ENCODE results near the gene DEFB112. TPM values are rescaled to one million over a fixed set of nuclear protein-coding genes. Genes with fewer than 3 reads are reported as not detected.

The DEFB112 gene
- total RNA-seq, 1 experiment from 2014 or later = not detected

DNA sequence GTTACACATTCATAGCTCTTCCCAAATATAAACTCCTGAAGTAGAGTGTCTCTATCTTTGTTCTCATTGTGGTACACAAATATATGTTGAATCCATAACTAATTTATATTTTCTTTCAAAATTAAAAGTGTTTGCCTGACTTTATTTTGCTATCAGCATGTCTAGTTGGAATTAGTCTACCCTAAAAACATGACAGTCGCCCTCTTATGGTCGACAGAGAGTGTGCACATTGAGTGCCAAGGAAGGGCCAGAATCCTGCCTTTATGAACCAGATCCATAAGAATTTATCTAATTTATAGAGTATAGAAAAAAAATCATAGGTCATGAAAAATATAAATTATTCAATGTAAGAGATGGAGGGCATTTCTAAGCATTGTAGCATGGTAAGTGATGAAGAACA lies 12.3 kb upstream of the DEFB112 start:
- Histone ChIP-seq H3K36me3 (no peaks in the 10 kb centered on the region), H3K27ac (no peak overlapping the region), H3K9me3 (replicated peaks) (no peaks in the 10 kb centered on the region), H3K4me1 (replicated peaks) (no peaks in the 10 kb centered on the region), H3K4me3 (no peak overlapping the region), H3K27me3 (replicated peaks) (no peaks in the 10 kb centered on the region)
- DNase-seq (ENCODE audit: low read depth in 1 of 2, low spot score in 2 of 2) = peak in 1 of 2 experiments; percentile 3

DNA sequence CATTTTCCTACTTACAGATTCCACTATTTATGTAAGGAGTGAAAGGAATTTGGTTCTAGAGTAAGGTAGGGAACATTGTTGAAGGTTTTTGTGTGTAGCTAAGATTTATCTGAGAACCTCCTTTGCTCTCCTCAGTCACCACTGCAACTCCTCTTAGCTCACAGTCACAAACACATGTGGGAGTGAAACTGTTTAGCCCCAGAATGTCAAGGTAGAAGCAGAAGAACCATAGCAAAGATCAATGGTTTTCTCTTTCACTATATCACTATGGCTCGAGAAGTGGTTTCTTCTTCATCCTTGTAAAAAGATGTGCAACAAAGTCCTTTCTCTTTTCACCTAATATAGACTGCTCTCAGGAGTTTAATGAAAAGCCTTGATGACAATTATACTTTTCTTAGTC lies 6.5 kb upstream of the DEFB112 start:
- no peak for DNase-seq (ENCODE audit: low read depth in 1 of 2, low spot score in 2 of 2)
- Histone ChIP-seq H3K27ac (no peak overlapping the region), H3K4me3 (no peak overlapping the region), H3K4me1 (replicated peaks) (no peaks in the 10 kb centered on the region), H3K9me3 (replicated peaks) (no peaks in the 10 kb centered on the region), H3K27me3 (replicated peaks) (no peaks in the 10 kb centered on the region), H3K36me3 (no peaks in the 10 kb centered on the region)

DNA sequence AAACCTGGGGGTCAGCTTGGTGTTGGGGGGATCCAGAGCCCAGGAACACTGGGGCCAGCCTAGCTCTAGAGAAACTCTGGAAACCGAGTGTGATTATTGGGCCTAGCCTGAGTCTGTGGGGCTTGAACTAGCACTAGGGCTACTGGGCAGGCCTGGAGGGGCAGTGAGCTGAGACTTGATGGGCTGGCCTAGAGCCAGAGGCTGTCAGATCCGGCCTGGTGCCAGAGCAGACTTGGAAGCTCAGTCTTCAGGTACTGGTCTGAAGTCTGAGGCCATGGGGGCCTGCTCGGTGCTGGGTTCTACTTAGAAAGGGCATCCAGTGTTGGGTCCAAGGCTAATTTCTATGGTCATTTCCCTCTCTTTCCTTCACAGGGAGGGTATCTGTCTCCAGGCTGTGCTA lies 2.7 kb downstream of the DEFB112 start:
- no peak overlapping the region for H3K27ac ChIP-seq
- no peaks in the 10 kb centered on the region for H3K36me3 ChIP-seq
- no peaks in the 10 kb centered on the region for H3K4me1 ChIP-seq (replicated peaks)
- H3K4me3 ChIP-seq = no peak overlapping the region
- no peak for DNase-seq (ENCODE audit: low read depth in 1 of 2, low spot score in 2 of 2)
- H3K9me3 ChIP-seq (replicated peaks) = no peaks in the 10 kb centered on the region
- no peaks in the 10 kb centered on the region for H3K27me3 ChIP-seq (replicated peaks)

DNA sequence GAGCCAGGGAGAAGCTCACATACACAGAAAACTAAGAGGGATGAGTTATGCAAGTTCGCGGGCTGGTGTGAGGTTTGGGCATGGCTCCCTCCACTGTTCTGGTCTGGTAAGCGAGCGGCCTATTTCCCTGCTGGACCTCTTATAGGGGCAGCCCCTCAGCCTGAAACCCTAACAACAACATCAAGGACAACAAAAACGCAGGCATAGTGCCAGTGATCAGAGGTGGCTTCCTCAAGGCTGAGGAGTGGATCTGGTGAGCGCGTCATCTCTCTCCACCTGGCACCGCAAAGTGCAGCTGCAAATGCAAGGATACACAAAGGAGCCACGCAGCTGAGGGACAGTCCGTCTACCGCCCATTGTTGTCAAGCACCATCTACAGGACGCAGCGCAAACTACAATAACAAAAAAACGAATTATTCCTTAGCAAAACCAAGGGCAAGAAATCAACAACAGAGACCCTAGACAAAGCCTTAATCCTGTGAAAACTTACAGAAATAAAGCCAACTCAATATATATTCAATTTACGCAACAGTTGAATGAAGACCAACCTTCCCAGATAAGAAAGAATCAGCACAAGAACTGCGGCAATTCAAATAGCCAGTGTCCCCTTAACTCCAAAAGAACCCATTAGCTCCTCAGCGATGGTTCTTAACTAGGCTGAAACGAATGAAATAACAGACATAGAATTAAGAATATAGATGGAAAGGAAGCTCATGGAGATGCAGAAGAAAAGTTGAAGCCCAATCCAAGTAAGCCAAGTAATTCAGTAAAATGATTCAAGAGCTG lies 18.8 kb downstream of the DEFB112 start:
- Histone ChIP-seq H3K36me3 (no peaks in the 10 kb centered on the region), H3K27me3 (replicated peaks) (no peaks in the 10 kb centered on the region), H3K9me3 (replicated peaks) (no peaks in the 10 kb centered on the region), H3K4me1 (replicated peaks) (no peaks in the 10 kb centered on the region), H3K4me3 (no peak overlapping the region), H3K27ac (no peak overlapping the region)
- DNase-seq (ENCODE audit: low read depth in 1 of 2, low spot score in 2 of 2) = no peak

DNA sequence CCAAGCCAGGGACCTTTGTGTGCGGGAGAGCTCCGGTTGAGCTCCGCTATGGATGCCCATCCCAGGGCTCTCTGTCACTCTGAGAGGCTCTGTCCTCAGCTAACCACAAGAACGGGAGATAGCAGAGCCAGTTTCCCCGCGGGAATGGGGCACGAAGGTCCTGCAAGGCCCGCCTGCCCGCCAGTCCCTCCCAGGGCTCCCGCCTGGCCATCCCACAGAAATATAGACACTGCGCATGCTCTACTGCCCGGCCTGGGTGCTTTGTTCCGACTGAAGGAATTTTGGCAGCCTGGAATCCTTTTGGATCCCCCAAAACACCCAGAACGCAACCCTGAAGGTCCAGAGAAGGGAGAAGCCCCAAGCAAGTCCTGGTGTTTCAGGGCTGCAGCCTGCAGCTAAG lies 19.4 kb downstream of the DEFB112 start:
- no peaks in the 10 kb centered on the region for H3K36me3 ChIP-seq
- DNase-seq (ENCODE audit: low read depth in 1 of 2, low spot score in 2 of 2) = no peak
- H3K27me3 ChIP-seq (replicated peaks) = no peaks in the 10 kb centered on the region
- H3K4me1 ChIP-seq (replicated peaks) = no peaks in the 10 kb centered on the region
- no peaks in the 10 kb centered on the region for H3K9me3 ChIP-seq (replicated peaks)
- H3K4me3 ChIP-seq = no peak overlapping the region
- H3K27ac ChIP-seq = no peak overlapping the region

DNA sequence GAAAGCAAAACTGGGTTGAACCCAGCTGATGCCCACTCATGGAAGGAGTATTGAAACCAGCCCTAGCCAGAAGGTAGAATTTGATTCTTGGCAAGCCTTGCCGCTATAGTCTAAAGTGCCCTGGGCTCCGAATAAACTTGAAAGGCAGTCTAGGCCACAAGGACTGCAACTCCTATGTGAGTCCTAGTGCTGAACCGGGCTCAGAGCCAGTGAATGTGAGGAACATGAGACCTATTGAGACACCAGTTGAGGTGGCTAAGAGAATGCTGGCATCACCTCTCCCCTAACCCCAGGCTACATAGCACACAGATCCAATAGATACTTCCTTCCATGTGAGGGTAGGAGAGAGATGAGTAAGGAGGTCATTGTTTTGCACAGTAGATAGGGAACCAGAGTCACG lies 24.5 kb downstream of the DEFB112 start:
- Histone ChIP-seq H3K27ac (no peak overlapping the region), H3K4me3 (no peak overlapping the region), H3K9me3 (replicated peaks) (no peaks in the 10 kb centered on the region), H3K36me3 (no peaks in the 10 kb centered on the region), H3K4me1 (replicated peaks) (no peaks in the 10 kb centered on the region), H3K27me3 (replicated peaks) (no peaks in the 10 kb centered on the region)
- no peak for DNase-seq (ENCODE audit: low read depth in 1 of 2, low spot score in 2 of 2)

DNA sequence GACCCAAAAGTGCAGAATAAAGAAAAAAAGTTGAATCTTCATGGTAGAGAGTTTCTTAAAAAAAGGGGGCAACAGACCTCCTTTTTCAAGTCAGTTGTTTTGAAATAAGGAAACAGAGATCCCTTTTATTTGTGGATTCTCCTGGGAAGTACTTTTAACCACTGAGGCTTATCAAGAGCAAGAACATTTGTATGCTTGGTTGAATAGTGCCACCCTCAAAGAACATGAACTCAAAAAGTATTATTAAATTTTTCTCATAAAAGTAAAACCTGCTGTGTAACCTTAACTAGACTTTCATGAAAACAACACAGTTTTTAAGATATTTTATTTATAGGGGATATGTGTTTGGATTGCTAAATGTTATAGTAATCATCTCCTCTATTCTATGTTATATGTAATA lies 27.8 kb downstream of the DEFB112 start, which contains the start of gene DEFB110:
TSS of gene DEFB110 (minus strand) at position 101 of the 400 bp plus-strand sequence. CDS start at position 42, 59 bp downstream.
- H3K4me3 ChIP-seq = no peak within 1 kb of the TSS
- DNase-seq (ENCODE audit: low read depth in 1 of 2, low spot score in 2 of 2) = no peak
- no peaks in the 10 kb centered on the region for H3K36me3 ChIP-seq
- H3K9me3 ChIP-seq (replicated peaks) = no peaks in the 10 kb centered on the region
- H3K27me3 ChIP-seq (replicated peaks) = no peaks in the 10 kb centered on the region
- H3K4me1 ChIP-seq (replicated peaks) = no peaks in the 10 kb centered on the region
- H3K27ac ChIP-seq = no peak within 1 kb of the TSS

DNA sequence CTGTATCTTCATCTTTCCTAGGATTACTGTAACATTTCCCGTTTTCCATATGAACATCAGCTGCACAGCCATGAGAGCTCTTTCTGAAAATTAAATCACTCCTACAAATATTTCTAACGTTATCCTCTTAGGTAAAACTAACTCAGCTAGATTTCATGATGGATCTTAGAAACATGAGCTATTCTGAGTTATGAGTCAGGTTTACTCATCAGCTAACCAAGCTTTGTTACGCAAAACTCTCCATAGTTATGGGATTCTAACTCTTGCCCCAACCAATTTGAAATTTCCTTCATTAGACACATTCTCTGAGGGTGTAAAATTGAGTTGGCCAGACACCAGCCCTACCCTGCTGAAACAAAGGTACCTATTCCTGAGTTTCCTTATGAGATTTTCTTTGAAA lies 41.9 kb downstream of the DEFB112 start:
- no peak for DNase-seq (ENCODE audit: low read depth in 1 of 2, low spot score in 2 of 2)

DNA sequence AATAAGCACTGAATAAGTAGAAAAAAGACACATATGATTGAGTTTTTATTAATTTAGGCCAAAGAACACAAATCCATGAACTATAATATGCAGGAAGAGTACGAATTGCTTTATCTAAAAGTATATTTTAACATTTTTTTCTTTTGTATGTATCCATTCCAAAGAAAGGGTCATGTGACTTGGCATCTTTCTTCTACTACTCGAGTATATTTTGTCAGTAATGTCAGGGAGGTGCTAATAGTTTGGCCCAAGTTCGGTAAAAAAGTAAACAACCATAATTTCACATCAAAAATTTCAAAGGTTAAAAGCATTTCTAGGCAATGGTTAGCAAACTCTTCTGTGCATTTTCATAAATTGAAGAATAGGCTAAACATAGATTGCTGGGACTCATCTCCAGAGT lies 46.6 kb downstream of the DEFB112 start:
- H3K4me3 ChIP-seq = no peak overlapping the region
- H3K4me1 ChIP-seq (replicated peaks) = no peaks in the 10 kb centered on the region
- H3K27me3 ChIP-seq (replicated peaks) = no peaks in the 10 kb centered on the region
- H3K9me3 ChIP-seq (replicated peaks) = no peaks in the 10 kb centered on the region
- no peak overlapping the region for H3K27ac ChIP-seq
- no peaks in the 10 kb centered on the region for H3K36me3 ChIP-seq
- DNase-seq (ENCODE audit: low read depth in 1 of 2, low spot score in 2 of 2) = no peak

More for the DNA sequence above, 41.9 kb downstream of the DEFB112 start:
- no peaks in the 10 kb centered on the region for H3K27me3 ChIP-seq (replicated peaks)
- no peaks in the 10 kb centered on the region for H3K9me3 ChIP-seq (replicated peaks)
- H3K4me3 ChIP-seq = no peak overlapping the region
- H3K36me3 ChIP-seq = no peaks in the 10 kb centered on the region
- no peaks in the 10 kb centered on the region for H3K4me1 ChIP-seq (replicated peaks)
- H3K27ac ChIP-seq = no peak overlapping the region

DNA sequence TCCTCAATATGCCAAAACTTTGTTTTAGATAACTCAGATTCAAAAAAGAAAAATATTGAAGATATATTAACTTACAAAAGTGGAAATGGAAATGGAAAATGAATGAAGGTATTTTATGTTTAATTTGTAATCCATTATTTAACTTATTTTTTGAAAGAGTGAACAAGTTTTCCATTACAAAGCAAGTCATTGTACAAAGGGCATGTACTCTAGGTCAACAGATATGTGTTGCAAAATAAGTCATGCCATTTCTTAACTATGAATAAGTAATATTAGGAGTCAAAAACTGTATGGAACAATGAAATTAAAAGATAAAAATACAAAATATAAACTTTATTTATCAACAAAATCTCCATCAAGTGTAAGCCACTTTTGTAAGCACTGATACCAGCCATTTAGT lies 54.5 kb downstream of the DEFB112 start:
- H3K9me3 ChIP-seq (replicated peaks) = no peaks in the 10 kb centered on the region
- H3K4me1 ChIP-seq (replicated peaks) = no peaks in the 10 kb centered on the region
- no peak overlapping the region for H3K4me3 ChIP-seq
- H3K27me3 ChIP-seq (replicated peaks) = no peaks in the 10 kb centered on the region; the same call in 1 of the 2 replicates
- no peak for DNase-seq (ENCODE audit: low read depth in 1 of 2, low spot score in 2 of 2)
- no peak overlapping the region for H3K27ac ChIP-seq
- H3K36me3 ChIP-seq = no peaks in the 10 kb centered on the region

Other genes starting within 250 kb of the DEFB112 start
- gene CRISP1, start 183.4 kb downstream of the DEFB112 start, total RNA-seq (2014; rRNA removed; shearing (Covaris generic)) = not detected in 2 replicates
- gene DEFB114, start 85.8 kb downstream of the DEFB112 start, total RNA-seq (2014; rRNA removed; shearing (Covaris generic)) = not detected in 2 replicates
- not detected in 2 replicates for gene DEFB113, start 80.3 kb downstream of the DEFB112 start, total RNA-seq (2014; rRNA removed; shearing (Covaris generic))
- not detected in 2 replicates for gene DEFB110, start 27.9 kb downstream of the DEFB112 start, total RNA-seq (2014; rRNA removed; shearing (Covaris generic))